Measurements from ENCODE around the gene GPBP1. TPM values are rescaled to one million over a fixed set of nuclear protein-coding genes. Genes with fewer than 3 reads are reported as not detected.

GPBP1 gene
- polyA plus RNA-seq, 1 of the 3 experiments (the other 2 are of a cell fraction) = 11.4 TPM

- ChIA-PET CTCF (interaction anchor here (0.7 to 4.8 kb wide), 39 partner anchors 10 to 1547 kb away, joined by 3 to 96 read pairs (median 5); partner anchors contain the start of gene PLK2), POLR2A (no interaction called here)
- peak; percentile 30 for DNase-seq
- peak overlapping the region; percentile 43 to 63; a peak in 2 of 4 replicates for H3K27ac ChIP-seq (ENCODE audit: low read depth in 2 of 2, low read length in 1 of 2)
- 0 out of 2 replicates have a peak overlapping the region, but pooled peaks have one; percentile 5 for H3K9ac ChIP-seq
- peak overlapping the region; percentile 46 for H3K4me2 ChIP-seq
- H3K9me2 ChIP-seq = no peaks in the 10 kb centered on the region
- peak overlapping the region in 1 of 2 experiments; percentile 35; a peak in 1 of 4 replicates for H3K4me3 ChIP-seq (ENCODE audit: low read depth in 2 of 2, low read length in 1 of 2)
- peak overlapping the region; percentile 66 for H2AFZ ChIP-seq (ENCODE audit: low read depth)
- no peaks in the 10 kb centered on the region for H3F3A ChIP-seq (replicated peaks; ENCODE audit: insufficient read depth)
- H3K27me3 ChIP-seq (ENCODE audit: insufficient read depth) = no peaks in the 10 kb centered on the region
- H3K79me2 ChIP-seq (ENCODE audit: insufficient read depth) = no peaks in the 10 kb centered on the region
- H3K4me1 ChIP-seq (ENCODE audit: control insufficient read depth in 1 of 2, insufficient read depth in 2 of 2, low read depth in 1 of 2, low read length in 1 of 2) = peaks cover 0 to 5% of the 10 kb centered on the region in 2 experiments; a peak in 3 of 4 replicates
- no peaks in the 10 kb centered on the region for H4K20me1 ChIP-seq (ENCODE audit: insufficient read depth)
- no peaks in the 10 kb centered on the region for H3K36me3 ChIP-seq (replicated peaks in 1 of 2; ENCODE audit: control insufficient read depth in 1 of 2, insufficient read depth in 2 of 2, low read length in 1 of 2)
- TF ChIP-seq CHD2 (IDR thresholded peaks at IDR 0.05; ENCODE audit: low read length, partially characterized antibody) (no peak), YY1 (IDR thresholded peaks at IDR 0.05; ENCODE audit: low read depth) (no peak), SMC3 (IDR thresholded peaks at IDR 0.05; ENCODE audit: low read depth, low read length) (peak; percentile 76), TAF1 (IDR thresholded peaks at IDR 0.05; ENCODE audit: borderline replicate concordance, low read depth, low read length) (0 out of 2 replicates have a peak, but pooled peaks have one; percentile 8), SIN3A (IDR thresholded peaks at IDR 0.05; ENCODE audit: borderline replicate concordance, low read depth, low read length) (no peak), CTCF (IDR thresholded peaks at IDR 0.05) (peak; percentile 71), EP300 (IDR thresholded peaks at IDR 0.05; ENCODE audit: borderline replicate concordance in 1 of 2, low read depth in 1 of 2, low read length in 1 of 2) (no peak), EZH2phosphoT487 (IDR thresholded peaks at IDR 0.05; ENCODE audit: borderline replicate concordance, low read depth) (no peak), FOXJ3 (CRISPR knock-in tag; IDR thresholded peaks at IDR 0.05) (no peak), RFX5 (IDR thresholded peaks at IDR 0.05; ENCODE audit: low read length) (no peak), TCF12 (IDR thresholded peaks at IDR 0.05) (peak; percentile 20; the same call in 1 of the 2 replicates), GABPA (IDR thresholded peaks at IDR 0.05; ENCODE audit: low read depth) (no peak), MEF2A (IDR thresholded peaks at IDR 0.05; ENCODE audit: borderline replicate concordance, low read depth) (no peak), GATA2 (CRISPR knock-in tag; IDR thresholded peaks at IDR 0.05) (no peak), RAD21 (IDR thresholded peaks at IDR 0.05; ENCODE audit: low read length) (peak; percentile 93), RCOR1 (IDR thresholded peaks at IDR 0.05; ENCODE audit: low read length) (no peak), TEAD4 (IDR thresholded peaks at IDR 0.05; ENCODE audit: borderline replicate concordance, insufficient read depth) (no peak), MXI1 (IDR thresholded peaks at IDR 0.05; ENCODE audit: low read depth, low read length) (no peak), NFIC (IDR thresholded peaks at IDR 0.05; ENCODE audit: borderline replicate concordance) (no peak), NRF1 (IDR thresholded peaks at IDR 0.05; ENCODE audit: low read depth, low read length) (no peak)
- TF ChIP-seq, protein P1, sequence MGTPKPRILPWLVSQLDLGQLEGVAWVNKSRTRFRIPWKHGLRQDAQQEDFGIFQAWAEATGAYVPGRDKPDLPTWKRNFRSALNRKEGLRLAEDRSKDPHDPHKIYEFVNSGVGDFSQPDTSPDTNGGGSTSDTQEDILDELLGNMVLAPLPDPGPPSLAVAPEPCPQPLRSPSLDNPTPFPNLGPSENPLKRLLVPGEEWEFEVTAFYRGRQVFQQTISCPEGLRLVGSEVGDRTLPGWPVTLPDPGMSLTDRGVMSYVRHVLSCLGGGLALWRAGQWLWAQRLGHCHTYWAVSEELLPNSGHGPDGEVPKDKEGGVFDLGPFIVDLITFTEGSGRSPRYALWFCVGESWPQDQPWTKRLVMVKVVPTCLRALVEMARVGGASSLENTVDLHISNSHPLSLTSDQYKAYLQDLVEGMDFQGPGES (IDR thresholded peaks at IDR 0.05; ENCODE audit: low read depth, low read length) = no peak
- TF ChIP-seq, protein P2, sequence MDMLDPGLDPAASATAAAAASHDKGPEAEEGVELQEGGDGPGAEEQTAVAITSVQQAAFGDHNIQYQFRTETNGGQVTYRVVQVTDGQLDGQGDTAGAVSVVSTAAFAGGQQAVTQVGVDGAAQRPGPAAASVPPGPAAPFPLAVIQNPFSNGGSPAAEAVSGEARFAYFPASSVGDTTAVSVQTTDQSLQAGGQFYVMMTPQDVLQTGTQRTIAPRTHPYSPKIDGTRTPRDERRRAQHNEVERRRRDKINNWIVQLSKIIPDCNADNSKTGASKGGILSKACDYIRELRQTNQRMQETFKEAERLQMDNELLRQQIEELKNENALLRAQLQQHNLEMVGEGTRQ (IDR thresholded peaks at IDR 0.05; ENCODE audit: borderline replicate concordance, low read depth, low read length) = no peak; the same call in 1 of the 2 replicates
- TF ChIP-seq, protein P3, sequence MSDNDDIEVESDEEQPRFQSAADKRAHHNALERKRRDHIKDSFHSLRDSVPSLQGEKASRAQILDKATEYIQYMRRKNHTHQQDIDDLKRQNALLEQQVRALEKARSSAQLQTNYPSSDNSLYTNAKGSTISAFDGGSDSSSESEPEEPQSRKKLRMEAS (IDR thresholded peaks at IDR 0.05; ENCODE audit: low read depth) = 0 out of 2 replicates have a peak, but pooled peaks have one; percentile 19
- TF ChIP-seq, protein P4, sequence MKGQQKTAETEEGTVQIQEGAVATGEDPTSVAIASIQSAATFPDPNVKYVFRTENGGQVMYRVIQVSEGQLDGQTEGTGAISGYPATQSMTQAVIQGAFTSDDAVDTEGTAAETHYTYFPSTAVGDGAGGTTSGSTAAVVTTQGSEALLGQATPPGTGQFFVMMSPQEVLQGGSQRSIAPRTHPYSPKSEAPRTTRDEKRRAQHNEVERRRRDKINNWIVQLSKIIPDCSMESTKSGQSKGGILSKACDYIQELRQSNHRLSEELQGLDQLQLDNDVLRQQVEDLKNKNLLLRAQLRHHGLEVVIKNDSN (IDR thresholded peaks at IDR 0.05; ENCODE audit: borderline replicate concordance, low read depth) = peak; percentile 84
- no peaks in the 10 kb centered on the region for H3K9me3 ChIP-seq
- 53% methylated on average over 15 of the region's 15 CpGs for WGBS (ENCODE audit: low lambda C conversion rate)
These were observed 125.2 kb downstream of the GPBP1 start for GRCh38 chr5:57298985-57299491.
